Left ventricle myocardium inferior (tissue), 1 donor: ENCODE measurements around the gene TRIP13. TPM values are rescaled to one million over a fixed set of nuclear protein-coding genes. Genes with fewer than 3 reads are reported as not detected.
A peak's percentile ranks its signal among the peaks of the same experiment; 100 is the strongest.
"Not testable (repeated sequence)": the region's sequence is repeated elsewhere in the genome, so short reads cannot be mapped to it uniquely, and the experiment has no call there.

Experiments
- DNase-seq: peaks from one replicate; pipeline ENCODE4 v3.0.0-alpha.2; 2020
- H3K27ac ChIP-seq: fragments of 200-600 bp; replicated peaks from 2 replicates; pipeline ENCODE4 v1.8.0; 2021
- H3K27me3 ChIP-seq: fragments of 200-600 bp; 2 replicates; pipeline ENCODE4 v1.8.0; 2021; ENCODE audit warnings: low read depth
- H3K36me3 ChIP-seq: fragments of 200-600 bp; 2 replicates; pipeline ENCODE4 v1.8.0; 2021
- H3K4me1 ChIP-seq: fragments of 200-600 bp; 2 replicates; pipeline ENCODE4 v1.8.0; 2021
- H3K4me3 ChIP-seq: fragments of 200-600 bp; 2 replicates; pipeline ENCODE4 v1.8.0; 2021; ENCODE audit warnings: mild to moderate bottlenecking, moderate library complexity
- H3K9me3 ChIP-seq: fragments of 200-600 bp; replicated peaks from 2 replicates; pipeline ENCODE4 v1.8.0; 2021
- CTCF ChIP-seq: fragments of 200-600 bp; IDR thresholded peaks from 2 replicates; pipeline ENCODE4 v1.8.0; 2021; ENCODE audit warnings: antibody characterized with exemption, mild to moderate bottlenecking, borderline replicate concordance
- intact Hi-C: fragments of 100-400 bp; cut with micrococcal nuclease; formaldehyde crosslinking; loops from one replicate; pipeline ENCODE4 v1.11.0; 2022
- long read RNA-seq: library from polyadenylated mRNA; unstranded; transcript quantifications from one replicate; pipeline ENCODE4 v2.0.0, GENCODE V29; 2021
- total RNA-seq: library from RNA; stranded (reverse); fragmentation: NEBNext Ultra II Directional; extraction: Animal tissue kit (Norgen Biotek cat#: 25700); gene quantifications from one replicate; pipeline ENCODE4 v1.2.1, GENCODE V29; 2021
- donor health status: DM: no; HTN: yes; CAD: no; lungs with severe emphysema.

TRIP13 gene
- total RNA-seq: 0.44 TPM
- long read RNA-seq, partial matches to known transcripts: 0 of 1 reads
- long read RNA-seq, other reads (novel, unspliced or antisense): 0 of 1 reads

GRCh38 chr5:892394-893136 is at the start of gene TRIP13, which contains the start of gene BRD9:
Gene TRIP13 (plus strand): TSS chr5:892884. CDS start chr5:892999, 115 bp downstream.
Gene BRD9 (minus strand): TSS chr5:892801. CDS start chr5:892657, 144 bp downstream.
- TF ChIP-seq CTCF: peak; percentile 27
- Histone ChIP-seq H3K4me1 (peaks cover 30% of the 10 kb centered on the region), H3K4me3 (peak within 1 kb of the TSS; percentile 92), H3K27me3 (no peaks in the 10 kb centered on the region), H3K27ac (peak within 1 kb of the TSS; percentile 93), H3K36me3 (peaks cover 39% of the 10 kb centered on the region), H3K9me3 (no peaks in the 10 kb centered on the region)
- intact Hi-C loops: no loop called here
- DNase-seq: peak; percentile 80

- H3K27ac ChIP-seq, intact Hi-C loops, H3K4me1 ChIP-seq, H3K9me3 ChIP-seq, H3K27me3 ChIP-seq, DNase-seq, H3K4me3 ChIP-seq: not testable (repeated sequence)
- peaks cover 12% of the 10 kb centered on the region for H3K36me3 ChIP-seq
Measured at GRCh38 chr5:843371-843770, 49.3 kb upstream of the TRIP13 start.

- H3K27ac ChIP-seq, H3K9me3 ChIP-seq, H3K4me3 ChIP-seq, intact Hi-C loops, H3K4me1 ChIP-seq, H3K27me3 ChIP-seq: not testable (repeated sequence)
- peak; percentile 11 for DNase-seq
- H3K36me3 ChIP-seq: peaks cover 12% of the 10 kb centered on the region
Measured at GRCh38 chr5:843926-844325, 48.8 kb upstream of the TRIP13 start.

- H3K4me3 ChIP-seq, H3K27me3 ChIP-seq, H3K27ac ChIP-seq, intact Hi-C loops, H3K4me1 ChIP-seq, H3K9me3 ChIP-seq: not testable (repeated sequence)
- H3K36me3 ChIP-seq: peaks cover 12% of the 10 kb centered on the region
- peak; percentile 9 for DNase-seq
Measured at GRCh38 chr5:844426-844825, 48.3 kb upstream of the TRIP13 start.

- intact Hi-C loops, H3K36me3 ChIP-seq, H3K27ac ChIP-seq, H3K4me1 ChIP-seq, H3K27me3 ChIP-seq, H3K9me3 ChIP-seq, H3K4me3 ChIP-seq: not testable (repeated sequence)
- DNase-seq: peak; percentile 13
Measured at GRCh38 chr5:845031-845675, 47.5 kb upstream of the TRIP13 start.

GRCh38 chr5:845676-846601 is 46.7 kb upstream of the TRIP13 start:
- DNase-seq, H3K4me3 ChIP-seq, intact Hi-C loops, H3K9me3 ChIP-seq, H3K27ac ChIP-seq, H3K36me3 ChIP-seq: not testable (repeated sequence)
- Histone ChIP-seq H3K27me3 (peaks cover 15% of the 10 kb centered on the region), H3K4me1 (peaks cover 10% of the 10 kb centered on the region)

- peaks cover 10% of the 10 kb centered on the region for H3K4me1 ChIP-seq
- H3K27me3 ChIP-seq: peaks cover 16% of the 10 kb centered on the region
- DNase-seq, intact Hi-C loops, H3K4me3 ChIP-seq, H3K36me3 ChIP-seq, H3K9me3 ChIP-seq, H3K27ac ChIP-seq: not testable (repeated sequence)
Measured at GRCh38 chr5:846602-847091, 46.0 kb upstream of the TRIP13 start.

- H3K4me1 ChIP-seq: peaks cover 10% of the 10 kb centered on the region
- H3K27me3 ChIP-seq: peaks cover 16% of the 10 kb centered on the region
- DNase-seq, H3K27ac ChIP-seq, H3K4me3 ChIP-seq, H3K9me3 ChIP-seq, intact Hi-C loops, H3K36me3 ChIP-seq: not testable (repeated sequence)
Measured at GRCh38 chr5:847212-847611, 45.5 kb upstream of the TRIP13 start.

- H3K36me3 ChIP-seq, intact Hi-C loops, H3K4me3 ChIP-seq, H3K9me3 ChIP-seq, H3K27ac ChIP-seq, DNase-seq: not testable (repeated sequence)
- H3K4me1 ChIP-seq: peaks cover 10% of the 10 kb centered on the region
- H3K27me3 ChIP-seq: peaks cover 16% of the 10 kb centered on the region
Measured at GRCh38 chr5:847736-848135, 44.9 kb upstream of the TRIP13 start.
